Stimulated activated memory B cell treated with anti-CD40 and anti-IgM and Interleukin-4, amounts not matched to agents 10 μg/mL and 1 μg/mL and 100 μg/mL, for 72 hours (primary cell): Measurements from ENCODE around the gene KCNAB2.
A peak's percentile ranks its signal among the peaks of the same experiment; 100 is the strongest.
"Not testable (repeated sequence)": the region's sequence is repeated elsewhere in the genome, so short reads cannot be mapped to it uniquely, and the experiment has no call there.

Source experiments
- ATAC-seq: fragments of 150-1000 bp; cut with Tn5 transposase; 2 replicates; pipeline ENCODE4 v1.10.0; 2021
- H3K27ac Mint-ChIP-seq: one replicate; pipeline ENCODE4 v1.8.0; 2022; ENCODE audit warnings: mild to moderate bottlenecking, mixed read lengths
- H3K27me3 Mint-ChIP-seq: one replicate; pipeline ENCODE4 v1.8.0; 2022; ENCODE audit warnings: mixed read lengths
- H3K36me3 Mint-ChIP-seq: one replicate; pipeline ENCODE4 v1.8.0; 2022; ENCODE audit warnings: mixed read lengths
- H3K4me1 Mint-ChIP-seq: one replicate; pipeline ENCODE4 v1.8.0; 2022; ENCODE audit warnings: mixed read lengths
- H3K4me3 Mint-ChIP-seq: one replicate; pipeline ENCODE4 v1.8.0; 2022; ENCODE audit warnings: mild to moderate bottlenecking, moderate library complexity, mixed read lengths
- H3K9me3 Mint-ChIP-seq: one replicate; pipeline ENCODE4 v1.8.0; 2022; ENCODE audit warnings: mixed read lengths

KCNAB2 gene

GRCh38 chr1:6006882-6007281 is 38.8 kb upstream of the KCNAB2 start:
- no peak overlapping the region for H3K27ac Mint-ChIP-seq
- H3K4me3 Mint-ChIP-seq: no peak overlapping the region
- no peaks in the 10 kb centered on the region for H3K27me3 Mint-ChIP-seq
- H3K9me3 Mint-ChIP-seq: peaks cover 2% of the 10 kb centered on the region
- ATAC-seq: no peak
- peaks cover 17% of the 10 kb centered on the region for H3K36me3 Mint-ChIP-seq
- peaks cover 13% of the 10 kb centered on the region for H3K4me1 Mint-ChIP-seq

GRCh38 chr1:6007318-6008083 is 38.2 kb upstream of the KCNAB2 start:
- no peak overlapping the region for H3K4me3 Mint-ChIP-seq
- peaks cover 3% of the 10 kb centered on the region for H3K9me3 Mint-ChIP-seq

GRCh38 chr1:6008084-6008415 is 37.6 kb upstream of the KCNAB2 start:
- Mint-ChIP-seq H3K27ac (no peak overlapping the region), H3K9me3 (peaks cover 3% of the 10 kb centered on the region), H3K4me3 (no peak overlapping the region), H3K27me3 (no peaks in the 10 kb centered on the region), H3K4me1 (peaks cover 20% of the 10 kb centered on the region), H3K36me3 (peaks cover 17% of the 10 kb centered on the region)
- ATAC-seq: no peak

More at GRCh38 chr1:6007318-6008083, 38.2 kb upstream of the KCNAB2 start:
- peaks cover 15% of the 10 kb centered on the region for H3K4me1 Mint-ChIP-seq
- H3K27me3 Mint-ChIP-seq: no peaks in the 10 kb centered on the region
- peaks cover 17% of the 10 kb centered on the region for H3K36me3 Mint-ChIP-seq
- H3K27ac Mint-ChIP-seq: no peak overlapping the region
- ATAC-seq: no peak

GRCh38 chr1:6008696-6009095 is 37.0 kb upstream of the KCNAB2 start:
- no peak overlapping the region for H3K4me3 Mint-ChIP-seq
- no peaks in the 10 kb centered on the region for H3K27me3 Mint-ChIP-seq
- no peak overlapping the region for H3K27ac Mint-ChIP-seq
- peaks cover 3% of the 10 kb centered on the region for H3K9me3 Mint-ChIP-seq
- ATAC-seq: no peak
- H3K36me3 Mint-ChIP-seq: peaks cover 12% of the 10 kb centered on the region
- peaks cover 27% of the 10 kb centered on the region for H3K4me1 Mint-ChIP-seq

GRCh38 chr1:6009120-6010040 is 36.3 kb upstream of the KCNAB2 start:
- ATAC-seq: no peak
- Mint-ChIP-seq H3K27me3 (no peaks in the 10 kb centered on the region), H3K9me3 (peaks cover 3% of the 10 kb centered on the region), H3K36me3 (peaks cover 12% of the 10 kb centered on the region), H3K27ac (no peak overlapping the region), H3K4me3 (no peak overlapping the region), H3K4me1 (peaks cover 30% of the 10 kb centered on the region)

- Mint-ChIP-seq H3K36me3 (peaks cover 12% of the 10 kb centered on the region), H3K9me3 (peaks cover 3% of the 10 kb centered on the region), H3K27ac (peak overlapping the region; percentile 66), H3K4me3 (no peak overlapping the region), H3K27me3 (no peaks in the 10 kb centered on the region), H3K4me1 (peaks cover 30% of the 10 kb centered on the region)
- ATAC-seq: no peak
These were observed 35.1 kb upstream of the KCNAB2 start for GRCh38 chr1:6010554-6010953.

- Mint-ChIP-seq H3K27ac (peak overlapping the region; percentile 66), H3K4me3 (peak overlapping the region; percentile 25), H3K4me1 (peaks cover 30% of the 10 kb centered on the region), H3K36me3 (peaks cover 12% of the 10 kb centered on the region), H3K9me3 (peaks cover 3% of the 10 kb centered on the region), H3K27me3 (no peaks in the 10 kb centered on the region)
- no peak for ATAC-seq
These were observed 34.3 kb upstream of the KCNAB2 start for GRCh38 chr1:6011161-6011945.

- H3K4me1 Mint-ChIP-seq: peaks cover 30% of the 10 kb centered on the region
- peaks cover 12% of the 10 kb centered on the region for H3K36me3 Mint-ChIP-seq
- peak overlapping the region; percentile 66 for H3K27ac Mint-ChIP-seq
- ATAC-seq: no peak
- H3K4me3 Mint-ChIP-seq: no peak overlapping the region
- no peaks in the 10 kb centered on the region for H3K27me3 Mint-ChIP-seq
- H3K9me3 Mint-ChIP-seq: peaks cover 3% of the 10 kb centered on the region
These were observed 33.8 kb upstream of the KCNAB2 start for GRCh38 chr1:6011946-6012258.

GRCh38 chr1:6012529-6013318 is 33.0 kb upstream of the KCNAB2 start:
- no peaks in the 10 kb centered on the region for H3K27me3 Mint-ChIP-seq
- peak; percentile 57 for ATAC-seq
- peaks cover 12% of the 10 kb centered on the region for H3K36me3 Mint-ChIP-seq
- peaks cover 3% of the 10 kb centered on the region for H3K9me3 Mint-ChIP-seq
- H3K4me3 Mint-ChIP-seq: no peak overlapping the region
- H3K27ac Mint-ChIP-seq: peak overlapping the region; percentile 69
- H3K4me1 Mint-ChIP-seq: peaks cover 30% of the 10 kb centered on the region

- peak overlapping the region; percentile 69 for H3K27ac Mint-ChIP-seq
- peaks cover 30% of the 10 kb centered on the region for H3K4me1 Mint-ChIP-seq
These were observed 32.2 kb upstream of the KCNAB2 start for GRCh38 chr1:6013491-6013890.

GRCh38 chr1:6014130-6014999 is 31.3 kb upstream of the KCNAB2 start:
- no peak overlapping the region for H3K4me3 Mint-ChIP-seq
- peaks cover 3% of the 10 kb centered on the region for H3K9me3 Mint-ChIP-seq
- H3K36me3 Mint-ChIP-seq: peaks cover 12% of the 10 kb centered on the region
- no peak overlapping the region for H3K27ac Mint-ChIP-seq
- peaks cover 30% of the 10 kb centered on the region for H3K4me1 Mint-ChIP-seq
- no peaks in the 10 kb centered on the region for H3K27me3 Mint-ChIP-seq
- no peak for ATAC-seq

More at GRCh38 chr1:6013491-6013890, 32.2 kb upstream of the KCNAB2 start:
- ATAC-seq: no peak
- Mint-ChIP-seq H3K4me3 (no peak overlapping the region), H3K27me3 (no peaks in the 10 kb centered on the region), H3K36me3 (peaks cover 12% of the 10 kb centered on the region), H3K9me3 (peaks cover 3% of the 10 kb centered on the region)

GRCh38 chr1:6016191-6016865 is 29.4 kb upstream of the KCNAB2 start:
- Mint-ChIP-seq H3K27me3 (no peaks in the 10 kb centered on the region), H3K4me1 (peaks cover 22% of the 10 kb centered on the region), H3K9me3 (peaks cover 3% of the 10 kb centered on the region), H3K4me3 (no peak overlapping the region), H3K36me3 (peaks cover 5% of the 10 kb centered on the region), H3K27ac (no peak overlapping the region)
- ATAC-seq: no peak

GRCh38 chr1:6017654-6018053 is 28.0 kb upstream of the KCNAB2 start:
- H3K4me1 Mint-ChIP-seq: peaks cover 13% of the 10 kb centered on the region
- not testable (repeated sequence) for H3K27ac Mint-ChIP-seq, H3K4me3 Mint-ChIP-seq, H3K36me3 Mint-ChIP-seq, ATAC-seq, H3K27me3 Mint-ChIP-seq, H3K9me3 Mint-ChIP-seq
